Colonic mucosa (tissue), 4 donors: Measurements from ENCODE around the gene NUP93. TPM values are rescaled to one million over a fixed set of nuclear protein-coding genes. Genes with fewer than 3 reads are reported as not detected.

ENCODE experiments used
- DNase-seq: peaks from one replicate; pipeline ENCODE4 v3.0.0-alpha.2; 2020
- H3K27ac ChIP-seq: fragments of 200-600 bp; one replicate; pipeline ENCODE4 v1.8.0; 2021
- H3K27me3 ChIP-seq: fragments of 200-600 bp; one replicate; pipeline ENCODE4 v1.8.0; 2021
- H3K36me3 ChIP-seq: fragments of 200-600 bp; one replicate; pipeline ENCODE4 v1.8.0; 2021
- H3K4me1 ChIP-seq: fragments of 200-600 bp; one replicate; pipeline ENCODE4 v1.8.0; 2021; ENCODE audit warnings: mild to moderate bottlenecking
- H3K4me3 ChIP-seq: fragments of 200-600 bp; one replicate; pipeline ENCODE4 v1.8.0; 2021
- H3K9ac ChIP-seq, 2 donors: one replicate each; pipeline ENCODE4 v1.7.0; 2013; ENCODE audit warnings: control low read depth in 2 of 2, low read depth in 2 of 2, low read length in 2 of 2
- H3K9me3 ChIP-seq: fragments of 200-600 bp; one replicate; pipeline ENCODE4 v1.8.0; 2021
- CTCF ChIP-seq: fragments of 200-600 bp; IDR thresholded peaks from one replicate; pipeline ENCODE4 v1.8.0; 2022; ENCODE audit warnings: antibody characterized with exemption, mild to moderate bottlenecking
- intact Hi-C: fragments of 100-400 bp; cut with DNase I; formaldehyde crosslinking; loops from one replicate; pipeline ENCODE4 v1.14.1; 2022
- total RNA-seq, 2 donors: library from RNA; stranded (reverse); fragmentation: NEBNext Ultra II Directional in 1 of 2; extraction: Animal tissue kit (Norgen Biotek cat#: 25700) in 1 of 2; gene quantifications; one replicate each; pipeline ENCODE4 v1.2.1, GENCODE V29; 2021
- donor health status: healthy.
- donor health status: DM: no; HTN: no; CAD: no.
- donor health status: DM: no; HTN: no; CAD: no.

The NUP93 gene
- total RNA-seq, 2 donors from 2014 or later, result 33.0 to 79.2 TPM

- DNase-seq, result no peak
- intact Hi-C loops, result no loop called here
Observed at GRCh38 chr16:56690420-56691122, 39.4 kb upstream of the NUP93 start.

DNA sequence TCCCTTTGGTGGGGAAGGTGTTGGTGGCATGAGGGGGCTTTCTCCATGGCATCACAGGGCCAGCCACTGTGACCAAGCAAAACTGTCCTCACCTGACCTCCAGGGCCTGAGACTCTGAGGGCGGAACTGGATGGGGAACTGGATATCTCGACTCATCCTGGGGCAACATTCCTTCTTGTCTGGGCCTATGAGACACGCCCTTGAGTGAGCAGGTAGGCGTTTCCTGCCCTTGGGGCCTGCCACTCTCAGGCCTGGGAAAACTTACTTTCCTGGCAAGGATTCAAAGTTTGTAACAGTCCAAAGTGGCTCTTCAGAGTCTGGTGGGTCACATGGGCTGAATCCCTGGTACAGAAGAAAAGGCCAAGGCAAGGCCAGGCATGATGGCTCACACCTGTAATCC is 38.0 kb upstream of the NUP93 start:
- Histone ChIP-seq H3K27ac (no peak overlapping the region), H3K9me3 (no peaks in the 10 kb centered on the region), H3K9ac (no peak overlapping the region), H3K4me3 (no peak overlapping the region), H3K27me3 (no peaks in the 10 kb centered on the region), H3K4me1 (no peaks in the 10 kb centered on the region), H3K36me3 (no peaks in the 10 kb centered on the region)
- no peak for TF ChIP-seq CTCF
- DNase-seq, result peak; percentile 50
- intact Hi-C loops, result no loop called here

More at GRCh38 chr16:56690420-56691122, 39.4 kb upstream of the NUP93 start:
- TF ChIP-seq CTCF, result no peak
- Histone ChIP-seq H3K9me3 (no peaks in the 10 kb centered on the region), H3K27ac (no peak overlapping the region), H3K4me1 (no peaks in the 10 kb centered on the region), H3K27me3 (no peaks in the 10 kb centered on the region), H3K9ac (no peak overlapping the region), H3K36me3 (no peaks in the 10 kb centered on the region), H3K4me3 (no peak overlapping the region)

GRCh38 chr16:56695246-56695645 is 34.7 kb upstream of the NUP93 start:
- H3K4me3 ChIP-seq, result no peak overlapping the region
- H3K9ac ChIP-seq, result no peak overlapping the region
- no peaks in the 10 kb centered on the region for H3K9me3 ChIP-seq
- no peak for TF ChIP-seq CTCF
- H3K27ac ChIP-seq, result no peak overlapping the region
- intact Hi-C loops, result no loop called here
- no peaks in the 10 kb centered on the region for H3K4me1 ChIP-seq
- DNase-seq, result no peak
- no peaks in the 10 kb centered on the region for H3K36me3 ChIP-seq
- no peaks in the 10 kb centered on the region for H3K27me3 ChIP-seq

- no peak overlapping the region for H3K9ac ChIP-seq
- H3K27ac ChIP-seq, result no peak overlapping the region
- no peak overlapping the region for H3K4me3 ChIP-seq
- H3K9me3 ChIP-seq, result no peaks in the 10 kb centered on the region
- no peaks in the 10 kb centered on the region for H3K4me1 ChIP-seq
- H3K27me3 ChIP-seq, result no peaks in the 10 kb centered on the region
- intact Hi-C loops, result no loop called here
- H3K36me3 ChIP-seq, result no peaks in the 10 kb centered on the region
- TF ChIP-seq CTCF, result no peak
- no peak for DNase-seq
Observed at GRCh38 chr16:56697456-56698155, 32.3 kb upstream of the NUP93 start.

- Histone ChIP-seq H3K9ac (no peak overlapping the region), H3K4me3 (no peak overlapping the region), H3K27me3 (no peaks in the 10 kb centered on the region), H3K36me3 (no peaks in the 10 kb centered on the region), H3K27ac (no peak overlapping the region), H3K4me1 (no peaks in the 10 kb centered on the region), H3K9me3 (no peaks in the 10 kb centered on the region)
- intact Hi-C loops, result loop anchor here (5.0 kb wide), 3 partner anchors 98 to 183 kb away; no protein-coding TSS in a partner anchor
- no peak for TF ChIP-seq CTCF
- DNase-seq, result no peak
Observed at GRCh38 chr16:56700195-56700594, 29.7 kb upstream of the NUP93 start.
